ENCODE data around the gene ZBTB43. TPM values are rescaled to one million over a fixed set of nuclear protein-coding genes. Genes with fewer than 3 reads are reported as not detected.

Gene ZBTB43
- total and polyA plus RNA-seq, 10 of the 15 experiments (the other 5 are each of a cell fraction or from before 2014, with no cell fraction given): 2.4 to 19.3 (median 8.7) TPM

DNA sequence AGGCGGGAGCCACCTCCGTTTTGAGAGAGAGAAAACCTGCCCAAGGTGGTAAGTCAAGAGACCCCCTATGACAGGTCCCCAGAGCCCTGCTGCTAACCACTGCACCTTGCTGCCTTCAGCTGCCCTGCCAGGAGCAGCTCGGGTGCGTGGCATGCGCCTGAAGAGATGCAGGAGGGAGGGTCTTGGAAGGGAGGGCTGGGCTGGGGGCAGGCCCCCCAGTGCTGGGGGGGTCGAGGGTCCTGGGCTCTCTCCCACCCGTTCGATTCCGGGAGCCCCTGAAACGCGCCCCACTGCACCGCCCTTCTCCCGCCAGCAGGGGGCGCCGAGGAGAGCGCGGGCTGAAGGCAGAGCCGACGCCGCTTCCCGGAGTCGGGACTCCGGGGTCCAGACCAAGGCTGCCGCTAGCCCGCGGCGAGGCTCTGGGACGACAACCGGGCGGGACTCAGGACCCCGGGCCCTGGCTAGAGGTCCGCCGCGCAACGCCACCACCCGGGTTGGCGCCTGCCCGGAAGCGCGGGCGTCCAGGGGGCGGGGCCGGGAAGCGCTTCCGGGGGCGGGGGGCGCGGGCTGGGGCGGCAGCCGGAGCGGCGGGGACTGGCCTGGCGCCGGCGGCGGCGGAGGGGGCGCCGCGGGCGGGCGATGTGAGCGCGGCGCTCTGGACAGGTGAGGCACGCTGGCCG lies 55.4 kb downstream of the ZBTB43 start, which contains the start of gene ZBTB34 (continued):
- TF ChIP-seq, protein P1, sequence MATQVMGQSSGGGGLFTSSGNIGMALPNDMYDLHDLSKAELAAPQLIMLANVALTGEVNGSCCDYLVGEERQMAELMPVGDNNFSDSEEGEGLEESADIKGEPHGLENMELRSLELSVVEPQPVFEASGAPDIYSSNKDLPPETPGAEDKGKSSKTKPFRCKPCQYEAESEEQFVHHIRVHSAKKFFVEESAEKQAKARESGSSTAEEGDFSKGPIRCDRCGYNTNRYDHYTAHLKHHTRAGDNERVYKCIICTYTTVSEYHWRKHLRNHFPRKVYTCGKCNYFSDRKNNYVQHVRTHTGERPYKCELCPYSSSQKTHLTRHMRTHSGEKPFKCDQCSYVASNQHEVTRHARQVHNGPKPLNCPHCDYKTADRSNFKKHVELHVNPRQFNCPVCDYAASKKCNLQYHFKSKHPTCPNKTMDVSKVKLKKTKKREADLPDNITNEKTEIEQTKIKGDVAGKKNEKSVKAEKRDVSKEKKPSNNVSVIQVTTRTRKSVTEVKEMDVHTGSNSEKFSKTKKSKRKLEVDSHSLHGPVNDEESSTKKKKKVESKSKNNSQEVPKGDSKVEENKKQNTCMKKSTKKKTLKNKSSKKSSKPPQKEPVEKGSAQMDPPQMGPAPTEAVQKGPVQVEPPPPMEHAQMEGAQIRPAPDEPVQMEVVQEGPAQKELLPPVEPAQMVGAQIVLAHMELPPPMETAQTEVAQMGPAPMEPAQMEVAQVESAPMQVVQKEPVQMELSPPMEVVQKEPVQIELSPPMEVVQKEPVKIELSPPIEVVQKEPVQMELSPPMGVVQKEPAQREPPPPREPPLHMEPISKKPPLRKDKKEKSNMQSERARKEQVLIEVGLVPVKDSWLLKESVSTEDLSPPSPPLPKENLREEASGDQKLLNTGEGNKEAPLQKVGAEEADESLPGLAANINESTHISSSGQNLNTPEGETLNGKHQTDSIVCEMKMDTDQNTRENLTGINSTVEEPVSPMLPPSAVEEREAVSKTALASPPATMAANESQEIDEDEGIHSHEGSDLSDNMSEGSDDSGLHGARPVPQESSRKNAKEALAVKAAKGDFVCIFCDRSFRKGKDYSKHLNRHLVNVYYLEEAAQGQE (IDR thresholded peaks at IDR 0.05; ENCODE audit: low read depth, low read length): no peak
- TF ChIP-seq ASH2L (IDR thresholded peaks at IDR 0.05; ENCODE audit: borderline replicate concordance, low read depth) (no peak), IKZF2 (IDR thresholded peaks at IDR 0.05) (peak; percentile 30 to 48; a peak in 3 of 4 replicates), ZNF207 (IDR thresholded peaks at IDR 0.05; ENCODE audit: borderline replicate concordance) (peak; percentile 46; the same call in 1 of the 2 replicates), SMC3 (IDR thresholded peaks at IDR 0.05; ENCODE audit: borderline replicate concordance, low read length) (peak; percentile 48), ZSCAN29 (IDR thresholded peaks at IDR 0.05) (0 out of 2 replicates have a peak, but pooled peaks have one; percentile 59), CBFB (IDR thresholded peaks at IDR 0.05; ENCODE audit: low read depth) (no peak), SP1 (IDR thresholded peaks at IDR 0.05; ENCODE audit: low read depth, low read length) (peak; percentile 9), TAF1 (IDR thresholded peaks at IDR 0.05; ENCODE audit: borderline replicate concordance, low read depth, low read length) (peak; percentile 67; the same call in 1 of the 2 replicates), ATF7 (IDR thresholded peaks at IDR 0.05; ENCODE audit: low read depth) (no peak), EP300 (IDR thresholded peaks at IDR 0.05; ENCODE audit: borderline replicate concordance in 1 of 2, control insufficient read depth in 1 of 2, low read depth in 2 of 2, low read length in 2 of 2) (no peak), IRF4 (IDR thresholded peaks at IDR 0.05; ENCODE audit: low read depth, low read length) (no peak), EZH2 (IDR thresholded peaks at IDR 0.05; ENCODE audit: borderline replicate concordance, control insufficient read depth, low read depth, low read length) (no peak)
- TF ChIP-seq, protein P2, sequence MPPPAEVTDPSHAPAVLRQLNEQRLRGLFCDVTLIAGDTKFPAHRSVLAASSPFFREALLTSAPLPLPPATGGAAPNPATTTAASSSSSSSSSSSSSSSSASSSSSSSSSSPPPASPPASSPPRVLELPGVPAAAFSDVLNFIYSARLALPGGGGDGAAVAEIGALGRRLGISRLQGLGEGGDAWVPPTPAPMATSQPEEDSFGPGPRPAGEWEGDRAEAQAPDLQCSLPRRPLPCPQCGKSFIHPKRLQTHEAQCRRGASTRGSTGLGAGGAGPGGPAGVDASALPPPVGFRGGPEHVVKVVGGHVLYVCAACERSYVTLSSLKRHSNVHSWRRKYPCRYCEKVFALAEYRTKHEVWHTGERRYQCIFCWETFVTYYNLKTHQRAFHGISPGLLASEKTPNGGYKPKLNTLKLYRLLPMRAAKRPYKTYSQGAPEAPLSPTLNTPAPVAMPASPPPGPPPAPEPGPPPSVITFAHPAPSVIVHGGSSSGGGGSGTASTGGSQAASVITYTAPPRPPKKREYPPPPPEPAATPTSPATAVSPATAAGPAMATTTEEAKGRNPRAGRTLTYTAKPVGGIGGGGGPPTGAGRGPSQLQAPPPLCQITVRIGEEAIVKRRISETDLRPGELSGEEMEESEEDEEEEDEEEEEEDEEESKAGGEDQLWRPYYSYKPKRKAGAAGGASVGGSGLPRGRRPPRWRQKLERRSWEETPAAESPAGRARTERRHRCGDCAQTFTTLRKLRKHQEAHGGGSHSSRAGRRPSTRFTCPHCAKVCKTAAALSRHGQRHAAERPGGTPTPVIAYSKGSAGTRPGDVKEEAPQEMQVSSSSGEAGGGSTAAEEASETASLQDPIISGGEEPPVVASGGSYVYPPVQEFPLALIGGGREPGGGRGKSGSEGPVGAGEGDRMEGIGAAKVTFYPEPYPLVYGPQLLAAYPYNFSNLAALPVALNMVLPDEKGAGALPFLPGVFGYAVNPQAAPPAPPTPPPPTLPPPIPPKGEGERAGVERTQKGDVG (CRISPR knock-in tag; IDR thresholded peaks at IDR 0.05): no peak
- TF ChIP-seq, protein P3, sequence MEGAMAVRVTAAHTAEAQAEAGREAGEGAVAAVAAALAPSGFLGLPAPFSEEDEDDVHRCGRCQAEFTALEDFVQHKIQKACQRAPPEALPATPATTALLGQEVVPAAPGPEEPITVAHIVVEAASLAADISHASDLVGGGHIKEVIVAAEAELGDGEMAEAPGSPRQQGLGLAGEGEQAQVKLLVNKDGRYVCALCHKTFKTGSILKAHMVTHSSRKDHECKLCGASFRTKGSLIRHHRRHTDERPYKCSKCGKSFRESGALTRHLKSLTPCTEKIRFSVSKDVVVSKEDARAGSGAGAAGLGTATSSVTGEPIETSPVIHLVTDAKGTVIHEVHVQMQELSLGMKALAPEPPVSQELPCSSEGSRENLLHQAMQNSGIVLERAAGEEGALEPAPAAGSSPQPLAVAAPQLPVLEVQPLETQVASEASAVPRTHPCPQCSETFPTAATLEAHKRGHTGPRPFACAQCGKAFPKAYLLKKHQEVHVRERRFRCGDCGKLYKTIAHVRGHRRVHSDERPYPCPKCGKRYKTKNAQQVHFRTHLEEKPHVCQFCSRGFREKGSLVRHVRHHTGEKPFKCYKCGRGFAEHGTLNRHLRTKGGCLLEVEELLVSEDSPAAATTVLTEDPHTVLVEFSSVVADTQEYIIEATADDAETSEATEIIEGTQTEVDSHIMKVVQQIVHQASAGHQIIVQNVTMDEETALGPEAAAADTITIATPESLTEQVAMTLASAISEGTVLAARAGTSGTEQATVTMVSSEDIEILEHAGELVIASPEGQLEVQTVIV (IDR thresholded peaks at IDR 0.05; ENCODE audit: borderline replicate concordance, partially characterized antibody): no peak
- TF ChIP-seq, protein P4, sequence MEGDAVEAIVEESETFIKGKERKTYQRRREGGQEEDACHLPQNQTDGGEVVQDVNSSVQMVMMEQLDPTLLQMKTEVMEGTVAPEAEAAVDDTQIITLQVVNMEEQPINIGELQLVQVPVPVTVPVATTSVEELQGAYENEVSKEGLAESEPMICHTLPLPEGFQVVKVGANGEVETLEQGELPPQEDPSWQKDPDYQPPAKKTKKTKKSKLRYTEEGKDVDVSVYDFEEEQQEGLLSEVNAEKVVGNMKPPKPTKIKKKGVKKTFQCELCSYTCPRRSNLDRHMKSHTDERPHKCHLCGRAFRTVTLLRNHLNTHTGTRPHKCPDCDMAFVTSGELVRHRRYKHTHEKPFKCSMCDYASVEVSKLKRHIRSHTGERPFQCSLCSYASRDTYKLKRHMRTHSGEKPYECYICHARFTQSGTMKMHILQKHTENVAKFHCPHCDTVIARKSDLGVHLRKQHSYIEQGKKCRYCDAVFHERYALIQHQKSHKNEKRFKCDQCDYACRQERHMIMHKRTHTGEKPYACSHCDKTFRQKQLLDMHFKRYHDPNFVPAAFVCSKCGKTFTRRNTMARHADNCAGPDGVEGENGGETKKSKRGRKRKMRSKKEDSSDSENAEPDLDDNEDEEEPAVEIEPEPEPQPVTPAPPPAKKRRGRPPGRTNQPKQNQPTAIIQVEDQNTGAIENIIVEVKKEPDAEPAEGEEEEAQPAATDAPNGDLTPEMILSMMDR (IDR thresholded peaks at IDR 0.05 in 2 of 3, conservative IDR thresholded peaks at IDR 0.05 in 1 of 3; ENCODE audit: control insufficient read depth in 2 of 3, extremely low read depth in 1 of 3, insufficient read depth in 1 of 3, low read depth in 3 of 3, low read length in 3 of 3): peak; percentile 91 to 100 (median 97)
